HG03439 (cell line): ENCODE measurements around the gene HS3ST3A1.

Experiments
- ATAC-seq: cut with Tn5 transposase; IDR thresholded peaks from one replicate; pipeline ENCODE4 v1.9.1; 2021; ENCODE audit warnings: mild to moderate bottlenecking, moderate library complexity; ENCODE audit not compliant: unreplicated experiment

The HS3ST3A1 gene

GRCh38 chr17:13601776-13602551 lies at the start of gene HS3ST3A1:
HS3ST3A1 (minus strand) TSS chr17:13601929; CDS start chr17:13601129, 800 bp downstream.
- no peak for ATAC-seq

DNA sequence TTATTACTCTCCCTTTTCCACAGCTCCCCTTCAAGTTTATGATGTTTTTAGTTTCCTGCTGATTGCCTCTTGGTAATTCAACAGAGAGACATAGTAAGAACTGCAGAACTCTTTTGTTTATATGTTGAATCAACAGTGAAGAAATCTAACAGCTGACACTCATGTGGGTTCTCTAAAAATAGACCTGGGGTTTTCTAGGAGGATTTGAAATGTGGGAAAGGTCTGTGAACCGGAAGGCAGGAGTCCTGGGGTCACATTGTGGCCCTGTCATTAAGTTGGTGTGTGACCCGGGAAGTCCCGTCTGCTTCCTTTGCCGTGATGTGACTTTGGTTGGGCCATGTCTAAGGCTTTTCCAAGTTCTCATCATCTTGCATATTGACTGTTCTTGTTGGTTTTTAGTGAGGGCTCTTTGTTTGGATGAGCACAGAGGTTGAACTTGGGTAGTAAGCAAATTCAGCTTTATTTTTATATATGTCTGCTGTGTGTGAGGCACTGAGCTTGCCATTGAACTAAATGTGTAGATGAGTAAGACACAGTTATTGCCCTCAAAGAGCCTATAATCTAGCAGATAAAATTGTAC lies 48.5 kb upstream of the HS3ST3A1 start:
- ATAC-seq: no peak

DNA sequence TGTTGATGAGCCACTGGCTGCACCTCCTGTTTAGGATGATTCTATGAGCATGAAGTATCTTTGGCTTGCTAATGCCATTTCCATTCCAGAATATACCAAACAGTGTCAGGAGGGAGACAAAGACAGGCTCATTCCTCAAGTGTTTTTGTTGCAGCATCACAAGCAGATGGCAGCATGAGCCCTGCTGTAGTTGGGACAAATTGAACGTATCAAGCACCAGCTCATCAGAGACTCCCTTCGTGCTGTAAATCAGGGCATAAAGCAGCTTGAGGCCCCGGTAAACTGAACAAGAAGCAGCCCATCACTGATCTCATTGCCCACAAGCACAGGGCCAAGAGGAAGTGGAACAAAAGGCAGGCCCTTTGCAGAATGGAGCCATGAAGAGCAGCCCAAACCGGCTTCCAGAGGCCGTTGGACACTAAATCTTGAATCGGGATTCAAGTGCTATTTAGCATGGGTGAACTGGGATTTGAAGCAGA lies 45.9 kb upstream of the HS3ST3A1 start:
- ATAC-seq: no peak

- no peak for ATAC-seq
Observed at GRCh38 chr17:13646969-13647542, 45.3 kb upstream of the HS3ST3A1 start.

- ATAC-seq: no peak
Observed at GRCh38 chr17:13646411-13646810, 44.7 kb upstream of the HS3ST3A1 start.

DNA sequence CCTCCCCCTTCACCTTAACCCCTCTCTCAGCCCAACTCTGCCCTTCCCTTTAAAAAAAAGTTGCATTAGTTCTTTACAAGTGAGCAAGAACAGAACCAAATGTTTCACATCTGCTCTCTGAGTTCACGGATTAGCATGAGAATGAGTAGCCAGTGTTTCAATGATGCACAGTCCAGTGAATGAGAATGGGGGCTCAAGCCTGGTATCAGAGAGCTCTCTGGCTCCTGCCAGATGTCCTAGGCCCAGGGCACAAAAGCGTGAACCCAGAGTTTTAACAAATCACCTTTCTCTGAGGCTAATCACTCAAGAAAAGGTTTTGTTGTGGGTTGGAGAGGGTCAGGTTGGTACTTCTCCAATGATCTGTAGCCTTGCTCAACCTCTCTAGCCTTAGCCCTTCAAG lies 41.5 kb upstream of the HS3ST3A1 start:
- ATAC-seq: no peak

DNA sequence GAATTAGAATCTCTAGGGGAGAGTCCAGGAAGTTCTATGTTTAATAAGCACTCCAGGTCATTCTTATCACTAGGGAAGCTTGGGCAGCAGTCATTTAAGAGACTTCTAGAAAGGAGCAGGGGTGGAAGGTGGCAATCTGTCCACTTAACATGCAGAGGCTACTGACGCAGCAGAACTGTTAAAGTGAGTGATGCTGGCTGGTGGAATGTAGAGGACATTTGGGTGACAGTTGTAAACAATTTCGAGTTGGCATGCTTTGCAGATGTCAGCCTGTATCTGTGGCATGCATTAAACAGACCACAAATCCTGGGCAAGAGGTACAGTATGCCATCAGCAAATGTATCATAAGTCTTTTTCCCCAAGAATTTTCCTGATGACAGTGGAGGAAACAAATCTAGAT lies 40.5 kb upstream of the HS3ST3A1 start:
- ATAC-seq: no peak

- no peak for ATAC-seq
Observed at GRCh38 chr17:13640551-13640950, 38.8 kb upstream of the HS3ST3A1 start.

GRCh38 chr17:13638855-13639458 lies 37.2 kb upstream of the HS3ST3A1 start:
- ATAC-seq: no peak

- ATAC-seq: no peak
Observed at GRCh38 chr17:13636951-13637350, 35.2 kb upstream of the HS3ST3A1 start.

GRCh38 chr17:13635951-13636350 lies 34.2 kb upstream of the HS3ST3A1 start:
- ATAC-seq: no peak

DNA sequence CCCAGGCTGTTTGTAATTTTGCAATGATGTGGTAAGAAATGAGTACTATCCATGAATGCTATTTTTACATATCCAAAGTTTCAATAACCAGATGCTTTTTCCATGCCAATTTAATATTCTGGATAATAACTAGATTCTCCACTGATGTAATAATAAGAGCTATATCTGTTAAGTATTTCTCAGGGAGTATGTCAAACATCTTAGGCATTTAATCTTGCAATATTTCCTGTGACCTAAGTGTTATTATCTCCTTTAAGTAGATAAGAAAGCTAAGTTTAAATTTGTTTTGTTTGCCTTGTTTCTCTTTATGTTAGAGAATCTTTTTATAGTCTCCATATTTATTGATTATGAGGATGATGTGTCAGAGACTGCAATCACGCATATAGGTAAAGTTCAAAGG lies 32.3 kb upstream of the HS3ST3A1 start:
- no peak for ATAC-seq

GRCh38 chr17:13631529-13631928 lies 29.8 kb upstream of the HS3ST3A1 start:
- ATAC-seq: no peak

DNA sequence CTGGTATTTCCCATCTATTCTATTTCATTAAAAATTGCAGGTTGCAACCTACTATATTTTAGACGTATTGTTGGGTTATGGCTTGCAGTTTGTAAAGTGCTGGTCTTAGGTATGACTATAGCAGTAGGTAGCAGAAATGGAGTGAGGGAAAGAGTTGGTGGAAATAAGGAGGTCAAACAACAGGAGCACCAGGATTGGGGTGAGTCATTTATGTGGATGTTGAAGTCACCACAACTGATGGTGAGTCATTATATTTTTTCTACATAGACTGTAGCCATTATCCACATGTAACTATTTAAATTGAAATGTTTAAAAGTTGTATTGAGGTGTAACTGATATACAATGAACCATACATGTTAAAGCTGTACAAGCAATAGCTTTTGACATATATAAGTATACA lies 25.0 kb upstream of the HS3ST3A1 start:
- no peak for ATAC-seq

DNA sequence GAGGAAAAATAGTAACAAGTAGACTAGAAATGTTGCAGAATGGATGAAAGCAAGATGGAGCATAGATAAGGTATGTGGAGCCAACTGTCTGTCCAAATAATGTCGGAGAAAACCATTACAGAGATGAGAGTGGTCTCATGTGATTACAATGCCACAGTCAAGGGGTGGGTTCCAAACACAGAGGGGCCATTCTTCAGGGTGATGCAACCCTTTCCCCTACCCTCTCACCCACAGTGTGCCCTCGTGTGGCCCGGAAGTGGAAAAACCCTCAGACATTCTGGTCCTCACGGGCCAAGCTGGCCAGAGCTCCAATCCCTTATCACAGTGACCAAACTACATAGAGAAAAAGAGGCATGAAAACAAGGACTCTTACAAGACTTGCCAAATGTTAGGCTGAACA lies 17.7 kb upstream of the HS3ST3A1 start:
- no peak for ATAC-seq

DNA sequence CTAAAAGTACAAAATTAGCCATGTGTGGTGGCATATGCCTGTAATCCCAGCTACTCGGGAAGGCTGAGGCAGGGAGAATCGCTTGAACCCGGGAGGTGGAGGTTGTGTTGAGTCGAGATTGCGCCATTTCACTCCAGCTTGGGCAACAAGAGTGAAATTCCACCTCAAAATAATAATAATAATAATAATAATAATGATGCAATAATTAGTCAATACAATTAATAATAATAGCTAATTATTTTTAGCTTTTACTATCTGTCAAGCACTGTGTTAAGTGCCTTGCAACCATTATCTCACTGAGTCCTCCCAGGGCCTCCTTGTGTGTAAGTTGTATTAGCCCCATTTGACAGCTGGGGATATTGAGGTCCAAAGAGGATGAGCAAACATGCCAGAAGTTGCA lies 14.3 kb upstream of the HS3ST3A1 start:
- ATAC-seq: no peak

DNA sequence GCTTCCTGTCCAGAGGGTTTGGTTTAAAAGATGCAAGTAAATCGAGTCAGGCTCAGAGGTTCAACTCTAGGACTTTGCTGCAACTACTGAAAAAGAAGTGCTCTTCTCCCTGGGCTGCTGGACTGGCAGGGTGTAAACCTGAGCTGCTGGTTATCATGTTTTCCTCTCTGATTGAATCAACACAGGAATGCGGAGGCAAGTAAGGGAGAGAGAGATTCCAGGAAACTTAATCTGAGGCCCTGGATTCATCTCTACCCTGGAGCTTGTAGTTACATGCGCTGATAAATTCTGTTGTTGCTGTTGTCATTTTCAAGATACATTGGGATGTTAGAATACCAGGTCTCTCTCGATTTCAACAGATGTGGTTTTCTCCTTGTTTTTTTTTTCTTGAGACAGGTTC lies 8.2 kb upstream of the HS3ST3A1 start:
- ATAC-seq: no peak

GRCh38 chr17:13601322-13601775 lies 380 bp downstream of the HS3ST3A1 start:
- no peak for ATAC-seq

DNA sequence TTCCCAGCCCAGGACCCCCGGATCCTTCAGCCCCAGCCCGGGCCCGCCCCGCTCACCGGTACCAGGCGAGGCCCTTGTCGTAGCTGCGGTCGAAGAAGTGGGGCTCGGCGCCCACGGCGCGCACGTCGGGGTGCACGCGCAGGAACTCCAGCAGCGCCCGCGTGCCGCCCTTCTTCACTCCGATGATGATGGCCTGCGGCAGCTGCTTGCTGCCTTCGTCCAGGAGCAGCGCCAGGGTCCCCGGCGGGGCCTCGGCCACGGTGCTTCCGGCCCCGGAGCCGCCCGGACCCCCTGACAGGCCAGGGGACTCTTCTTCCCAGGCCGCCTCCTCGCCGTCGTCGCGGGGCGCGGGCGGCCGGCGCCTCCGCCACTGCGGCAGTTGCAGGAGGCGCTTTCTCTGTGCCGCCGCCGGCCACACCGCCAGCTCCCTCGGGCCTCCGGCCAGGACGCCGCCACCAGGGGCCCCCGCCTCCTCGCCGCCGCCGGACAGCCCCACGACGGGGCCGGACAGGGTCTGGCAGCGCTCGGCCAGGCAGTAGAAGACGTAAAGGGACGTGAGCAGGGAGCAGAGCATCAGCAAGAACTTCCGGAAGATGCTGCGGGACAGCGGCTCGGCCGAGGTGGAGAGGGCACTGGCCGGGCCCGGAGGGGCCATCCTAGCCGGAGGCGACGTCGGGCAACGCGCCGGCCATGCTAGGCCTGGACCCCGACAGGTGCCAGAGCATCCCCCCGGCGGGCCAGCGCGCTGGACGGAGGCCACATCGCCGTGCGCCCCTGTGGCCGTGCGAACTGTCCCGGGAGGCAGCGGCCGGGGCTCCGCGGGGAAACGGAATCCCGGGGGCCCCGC lies 1.0 kb downstream of the HS3ST3A1 start:
- no peak for ATAC-seq

GRCh38 chr17:13599864-13600263 lies 1.9 kb downstream of the HS3ST3A1 start:
- no peak for ATAC-seq

- no peak for ATAC-seq
Observed at GRCh38 chr17:13599168-13599577, 2.6 kb downstream of the HS3ST3A1 start.
